ENCODE data around the gene ATP2A1.

DNA sequence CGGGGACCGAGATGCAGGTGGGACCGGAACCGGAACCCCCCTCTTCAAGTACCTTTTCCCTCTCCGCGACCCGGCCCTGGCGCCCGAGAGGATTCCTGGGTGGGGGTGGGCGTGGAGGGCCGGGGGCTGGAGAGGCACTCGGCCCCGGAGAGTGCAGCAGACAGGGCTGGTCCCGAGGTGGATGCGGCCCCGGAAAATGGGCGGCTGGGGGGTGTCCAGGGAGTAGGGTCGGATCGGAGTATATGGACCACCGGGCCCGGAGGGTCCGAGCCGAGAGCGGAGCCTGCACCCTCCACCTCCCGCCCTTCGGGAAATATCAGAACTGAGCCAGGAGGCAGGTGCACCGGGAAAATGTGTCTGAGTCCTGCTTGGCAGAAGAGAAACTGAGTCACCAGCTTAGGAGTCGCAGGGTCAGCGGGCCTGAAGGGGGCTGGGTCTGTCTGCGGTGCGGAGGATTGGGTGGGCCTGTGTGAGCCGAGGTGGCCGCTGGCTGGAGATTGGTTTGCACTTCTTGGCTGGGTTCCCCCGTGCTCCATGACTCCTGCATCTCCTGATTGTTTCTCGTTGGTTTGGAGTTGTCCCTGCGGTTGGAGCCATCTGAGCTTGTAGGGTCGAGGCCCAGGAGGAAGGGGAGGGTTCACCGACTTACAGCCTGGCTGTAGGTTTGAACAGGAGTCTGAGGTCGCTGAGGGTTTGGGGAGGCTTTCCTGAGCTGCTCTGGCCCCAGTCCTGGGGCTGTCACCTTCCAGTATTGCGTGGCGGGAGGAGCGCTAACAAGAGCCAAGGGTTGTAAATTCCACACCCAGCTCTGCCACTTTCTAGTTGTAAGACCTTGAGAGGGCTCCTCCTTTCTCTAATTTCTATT is 14.1 kb upstream of the ATP2A1 start:
- TF ChIP-seq EP300 (IDR thresholded peaks at IDR 0.05; ENCODE audit: borderline replicate concordance) (no peak), CEBPB (IDR thresholded peaks at IDR 0.05) (no peak), YY1 (IDR thresholded peaks at IDR 0.05; ENCODE audit: low read depth) (no peak; the same call in 1 of the 2 replicates), TEAD4 (IDR thresholded peaks at IDR 0.05) (no peak), FOXM1 (IDR thresholded peaks at IDR 0.05; ENCODE audit: borderline replicate concordance, low read depth) (no peak), TAF1 (IDR thresholded peaks at IDR 0.05; ENCODE audit: low read depth) (no peak; the same call in 1 of the 2 replicates)
- TF ChIP-seq, protein P1, sequence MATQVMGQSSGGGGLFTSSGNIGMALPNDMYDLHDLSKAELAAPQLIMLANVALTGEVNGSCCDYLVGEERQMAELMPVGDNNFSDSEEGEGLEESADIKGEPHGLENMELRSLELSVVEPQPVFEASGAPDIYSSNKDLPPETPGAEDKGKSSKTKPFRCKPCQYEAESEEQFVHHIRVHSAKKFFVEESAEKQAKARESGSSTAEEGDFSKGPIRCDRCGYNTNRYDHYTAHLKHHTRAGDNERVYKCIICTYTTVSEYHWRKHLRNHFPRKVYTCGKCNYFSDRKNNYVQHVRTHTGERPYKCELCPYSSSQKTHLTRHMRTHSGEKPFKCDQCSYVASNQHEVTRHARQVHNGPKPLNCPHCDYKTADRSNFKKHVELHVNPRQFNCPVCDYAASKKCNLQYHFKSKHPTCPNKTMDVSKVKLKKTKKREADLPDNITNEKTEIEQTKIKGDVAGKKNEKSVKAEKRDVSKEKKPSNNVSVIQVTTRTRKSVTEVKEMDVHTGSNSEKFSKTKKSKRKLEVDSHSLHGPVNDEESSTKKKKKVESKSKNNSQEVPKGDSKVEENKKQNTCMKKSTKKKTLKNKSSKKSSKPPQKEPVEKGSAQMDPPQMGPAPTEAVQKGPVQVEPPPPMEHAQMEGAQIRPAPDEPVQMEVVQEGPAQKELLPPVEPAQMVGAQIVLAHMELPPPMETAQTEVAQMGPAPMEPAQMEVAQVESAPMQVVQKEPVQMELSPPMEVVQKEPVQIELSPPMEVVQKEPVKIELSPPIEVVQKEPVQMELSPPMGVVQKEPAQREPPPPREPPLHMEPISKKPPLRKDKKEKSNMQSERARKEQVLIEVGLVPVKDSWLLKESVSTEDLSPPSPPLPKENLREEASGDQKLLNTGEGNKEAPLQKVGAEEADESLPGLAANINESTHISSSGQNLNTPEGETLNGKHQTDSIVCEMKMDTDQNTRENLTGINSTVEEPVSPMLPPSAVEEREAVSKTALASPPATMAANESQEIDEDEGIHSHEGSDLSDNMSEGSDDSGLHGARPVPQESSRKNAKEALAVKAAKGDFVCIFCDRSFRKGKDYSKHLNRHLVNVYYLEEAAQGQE (IDR thresholded peaks at IDR 0.05; ENCODE audit: low read depth) = no peak
- TF ChIP-seq, protein P2, sequence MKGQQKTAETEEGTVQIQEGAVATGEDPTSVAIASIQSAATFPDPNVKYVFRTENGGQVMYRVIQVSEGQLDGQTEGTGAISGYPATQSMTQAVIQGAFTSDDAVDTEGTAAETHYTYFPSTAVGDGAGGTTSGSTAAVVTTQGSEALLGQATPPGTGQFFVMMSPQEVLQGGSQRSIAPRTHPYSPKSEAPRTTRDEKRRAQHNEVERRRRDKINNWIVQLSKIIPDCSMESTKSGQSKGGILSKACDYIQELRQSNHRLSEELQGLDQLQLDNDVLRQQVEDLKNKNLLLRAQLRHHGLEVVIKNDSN (IDR thresholded peaks at IDR 0.05) = no peak
- TF ChIP-seq, protein P3, sequence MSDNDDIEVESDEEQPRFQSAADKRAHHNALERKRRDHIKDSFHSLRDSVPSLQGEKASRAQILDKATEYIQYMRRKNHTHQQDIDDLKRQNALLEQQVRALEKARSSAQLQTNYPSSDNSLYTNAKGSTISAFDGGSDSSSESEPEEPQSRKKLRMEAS (IDR thresholded peaks at IDR 0.05) = no peak
